Right ventricle myocardium superior (tissue), 1 donor: ENCODE measurements around the gene ESRRG. TPM values are rescaled to one million over a fixed set of nuclear protein-coding genes. Genes with fewer than 3 reads are reported as not detected.
A peak's percentile ranks its signal among the peaks of the same experiment; 100 is the strongest.

ENCODE experiments used
- ATAC-seq: fragments of 200-7000 bp; cut with Tn5 transposase; one replicate; pipeline ENCODE4 v1.9.1; 2020; ENCODE audit warnings: mild to moderate bottlenecking; ENCODE audit not compliant: poor library complexity
- DNase-seq: peaks from one replicate; pipeline ENCODE4 v3.0.0-alpha.2; 2020
- intact Hi-C: fragments of 100-400 bp; cut with DNase I; formaldehyde crosslinking; loops from one replicate; pipeline ENCODE4 v1.11.2; 2022
- total RNA-seq: library from RNA; stranded (reverse); fragmentation: NEBNext Ultra II Directional; extraction: Animal tissue kit (Norgen Biotek cat#: 25700); gene quantifications from one replicate; pipeline ENCODE4 v1.2.1, GENCODE V29; 2021
- donor health status: DM: no; HTN: yes; CAD: no; lungs with severe emphysema.

ESRRG gene
- total RNA-seq, 1 donor from 2014 or later, result 45.5 TPM

DNA sequence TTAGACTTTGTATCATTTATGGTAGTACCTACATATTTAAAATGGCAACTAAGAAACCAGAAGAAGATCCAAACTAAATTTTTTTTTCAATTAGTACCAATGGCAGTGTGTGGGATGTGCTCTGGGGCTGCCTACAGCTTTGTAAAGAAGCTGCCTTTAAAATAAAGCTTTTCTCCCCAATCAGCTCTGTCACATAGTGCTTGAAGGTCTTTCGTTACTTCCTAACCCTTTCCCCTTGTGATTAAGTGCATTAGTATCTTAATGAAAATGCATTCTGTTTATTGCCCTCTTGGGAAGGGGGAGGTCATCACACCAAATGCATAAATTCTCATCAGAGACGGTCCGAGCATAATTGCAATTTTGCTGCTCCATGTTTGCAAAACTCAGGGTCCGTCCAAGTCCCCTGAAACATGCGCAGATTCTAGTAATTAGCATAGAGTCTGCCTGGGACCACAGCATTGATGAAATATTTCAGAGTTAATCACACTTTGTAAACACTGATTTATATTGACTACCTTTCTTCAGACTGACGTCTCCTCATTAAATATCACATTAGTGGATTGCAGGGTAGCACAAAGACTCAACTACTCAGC lies 71.3 kb downstream of the ESRRG start:
- DNase-seq (no peak), ATAC-seq (no peak)
- intact Hi-C loops, result no loop called here

DNA sequence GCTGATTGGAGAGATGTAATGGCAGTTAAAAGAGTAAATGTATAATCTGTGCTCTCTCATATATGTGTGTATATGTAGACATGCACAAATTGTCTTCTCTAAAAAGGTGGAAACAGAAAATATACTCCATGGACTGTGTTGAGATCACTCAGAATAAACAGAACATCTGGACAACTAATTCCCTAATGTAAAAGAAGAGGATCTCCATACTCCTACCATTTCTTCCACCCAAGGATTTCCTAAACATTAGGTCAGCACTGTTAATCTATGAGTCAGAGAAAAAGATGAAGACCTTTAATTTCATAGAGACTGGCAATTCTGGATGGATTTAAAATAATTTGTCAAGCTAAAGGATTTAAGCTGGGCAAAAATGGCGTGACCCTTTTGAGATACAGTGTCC lies 80.1 kb downstream of the ESRRG start:
- DNase-seq (no peak), ATAC-seq (no peak)
- intact Hi-C loops, result no loop called here

DNA sequence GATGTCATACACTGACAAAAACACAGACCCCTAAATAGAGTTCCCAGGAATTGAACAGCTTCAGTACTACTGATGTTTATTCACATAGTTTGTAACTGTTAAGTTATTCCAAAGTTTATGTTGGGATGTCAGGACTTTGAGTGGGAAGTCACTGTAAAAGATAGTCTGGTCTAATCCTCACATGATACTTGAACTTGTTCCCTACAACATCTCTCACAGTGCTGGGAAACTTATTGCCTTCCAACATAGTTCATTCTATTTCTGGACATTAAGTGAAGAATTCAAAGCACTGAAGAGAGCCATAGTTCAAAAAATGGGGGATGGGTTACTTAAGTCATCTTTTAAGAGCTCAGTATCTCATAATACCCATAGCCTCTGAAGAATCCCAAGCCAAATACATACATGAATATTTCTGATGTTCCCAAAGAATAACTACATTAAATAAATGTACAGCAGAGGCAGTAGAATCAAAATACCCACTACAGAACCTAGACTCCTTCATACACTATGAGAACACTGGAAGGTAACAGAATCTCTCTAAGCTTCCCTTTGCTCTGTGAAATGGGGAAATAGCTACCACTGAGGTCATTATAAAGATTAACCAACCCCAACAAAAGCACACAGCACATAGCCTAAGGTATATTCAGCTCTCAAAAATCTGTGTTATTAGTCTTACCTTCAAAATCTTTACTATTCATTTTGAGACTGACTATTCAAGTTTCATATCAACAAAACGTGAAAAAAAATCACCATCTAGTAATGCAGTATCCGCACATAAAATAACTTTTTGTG lies 81.4 kb downstream of the ESRRG start:
- intact Hi-C loops, result no loop called here
- DNase-seq, result no peak
- peak; percentile 62 for ATAC-seq

DNA sequence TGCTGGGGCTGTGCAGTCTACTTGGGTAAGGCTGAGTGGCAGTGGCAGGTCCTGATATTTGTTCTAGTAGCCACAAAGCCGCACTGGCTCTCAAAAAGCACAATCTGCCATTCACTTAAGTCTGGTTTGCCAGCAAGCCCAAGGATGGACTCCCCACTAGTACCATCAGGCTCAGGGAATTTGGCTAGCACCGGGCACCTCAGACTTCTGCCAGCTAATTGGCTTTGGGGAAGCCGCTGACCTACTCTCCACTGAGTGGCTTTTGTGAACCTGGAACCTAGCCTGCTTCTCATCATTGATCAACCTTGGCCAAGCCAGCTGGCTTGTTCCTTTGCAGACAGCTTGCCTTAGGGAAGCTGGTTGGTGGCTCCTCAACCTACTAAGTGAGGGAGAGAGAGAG lies 83.1 kb downstream of the ESRRG start:
- peak; percentile 60 for ATAC-seq
- DNase-seq, result peak; percentile 38
- intact Hi-C loops, result no loop called here

DNA sequence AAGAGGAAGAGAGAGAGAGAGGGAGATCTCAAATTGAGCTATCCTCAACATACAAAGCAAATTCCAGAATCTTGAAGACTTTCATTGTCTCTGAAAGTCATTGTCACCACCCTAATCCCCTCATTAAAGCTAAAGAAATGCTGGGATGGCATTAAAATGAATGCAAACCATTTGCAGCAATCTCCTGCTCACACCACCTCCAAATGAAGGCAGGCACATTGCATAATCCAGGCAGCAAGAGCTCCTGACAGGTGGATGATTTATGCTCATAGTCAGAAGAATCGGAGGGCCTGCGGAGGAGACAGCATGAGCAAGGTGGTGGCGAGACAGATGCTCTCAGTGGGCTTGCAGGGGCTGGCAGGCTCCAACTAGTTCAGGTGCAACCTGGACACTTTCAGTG lies 90.2 kb downstream of the ESRRG start:
- ATAC-seq, result no peak
- no peak for DNase-seq
- intact Hi-C loops, result no loop called here

DNA sequence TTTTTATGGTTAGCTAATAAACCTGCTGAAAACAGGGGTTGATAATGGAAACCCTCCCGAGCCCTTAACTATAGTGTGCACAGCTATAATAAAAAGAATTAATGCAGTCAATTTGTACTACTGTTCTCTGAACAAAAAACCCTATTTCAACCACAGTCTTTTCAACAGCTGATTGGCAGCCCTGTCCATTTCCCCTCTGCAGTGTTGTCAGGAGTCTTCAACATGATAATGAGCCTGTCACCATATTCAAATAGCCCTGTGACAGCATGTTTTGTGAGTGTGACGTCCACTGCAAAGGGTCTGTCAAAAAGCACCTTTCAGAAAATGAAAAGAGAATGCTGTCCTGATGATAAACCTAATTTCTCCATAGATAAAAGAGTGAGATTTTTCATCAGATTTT lies 92.7 kb downstream of the ESRRG start:
- intact Hi-C loops, result no loop called here

DNA sequence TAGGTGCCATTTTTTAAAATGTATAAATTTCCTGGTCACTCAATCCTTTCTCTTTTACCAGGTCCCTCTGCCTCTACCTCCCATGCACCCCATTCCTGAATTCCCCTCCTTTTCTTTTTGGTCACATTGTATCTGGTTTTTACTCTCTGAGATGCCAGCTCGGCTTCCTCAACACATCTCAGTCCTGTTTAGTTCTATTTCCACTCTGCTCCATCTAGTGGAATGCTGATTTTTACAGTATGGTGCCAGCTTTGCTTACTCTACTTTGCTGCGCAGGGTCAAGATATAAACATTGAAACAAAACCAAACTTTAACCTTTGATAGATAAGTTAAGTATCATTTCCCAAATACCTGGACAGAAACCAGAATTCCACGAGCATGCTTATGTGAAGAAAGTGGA lies 96.0 kb downstream of the ESRRG start:
- intact Hi-C loops, result no loop called here
- ATAC-seq, result peak; percentile 78
- DNase-seq, result no peak

More for the DNA sequence above, 92.7 kb downstream of the ESRRG start:
- DNase-seq, result no peak
- ATAC-seq, result no peak

DNA sequence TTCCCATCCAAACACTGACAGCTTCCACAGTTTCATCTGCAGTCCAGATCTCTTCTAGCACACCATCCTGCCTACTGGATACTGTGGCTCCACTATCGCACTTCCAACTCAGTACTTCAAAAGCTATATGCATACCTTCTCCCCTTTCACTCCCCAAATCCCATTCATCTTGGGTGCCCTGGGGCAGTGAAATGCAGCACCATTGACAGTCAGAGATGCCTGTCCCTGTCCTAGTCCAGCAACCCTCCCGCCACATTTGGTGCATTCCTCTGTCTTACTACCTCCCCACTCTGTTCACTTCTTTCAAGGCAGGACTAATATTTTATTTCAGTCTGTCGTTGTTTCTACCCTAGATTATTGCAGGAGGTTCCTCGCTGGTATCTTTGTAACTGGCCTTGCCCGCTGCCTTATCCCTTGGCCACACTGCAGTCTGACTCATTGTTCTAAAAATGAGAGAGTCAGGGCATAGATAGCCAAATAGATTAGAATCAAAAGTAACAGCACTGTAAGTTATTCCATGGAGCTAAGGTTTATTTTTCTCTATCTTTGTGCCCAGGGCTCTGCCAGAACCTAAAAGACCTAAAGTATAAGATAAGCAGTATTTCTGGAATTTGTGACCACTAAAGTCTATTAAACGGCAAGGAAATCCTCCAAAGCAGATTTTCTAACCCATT lies 96.7 kb downstream of the ESRRG start:
- peak; percentile 68 for ATAC-seq

DNA sequence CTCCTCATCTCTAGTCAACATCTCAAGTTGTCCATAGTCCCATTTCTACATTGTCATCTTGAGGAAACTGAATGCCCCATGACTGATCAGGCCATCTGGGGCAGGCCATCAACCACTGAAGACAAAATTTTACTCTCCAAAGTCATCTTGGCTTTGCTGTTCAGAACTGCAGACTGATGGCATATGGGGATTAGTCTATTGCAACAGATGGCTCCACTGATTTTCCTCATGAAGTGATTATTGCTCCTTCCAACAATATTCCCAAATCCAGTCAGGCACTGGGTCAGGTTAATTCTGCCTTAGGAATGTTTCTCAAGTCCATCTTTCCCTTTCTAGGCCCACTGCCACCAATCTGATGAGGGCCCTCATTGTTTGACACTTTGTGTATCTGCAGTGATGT lies 101.7 kb downstream of the ESRRG start:
- ATAC-seq (no peak), DNase-seq (no peak)
- intact Hi-C loops, result no loop called here

More for the DNA sequence above, 96.7 kb downstream of the ESRRG start:
- intact Hi-C loops, result no loop called here
- DNase-seq, result no peak

DNA sequence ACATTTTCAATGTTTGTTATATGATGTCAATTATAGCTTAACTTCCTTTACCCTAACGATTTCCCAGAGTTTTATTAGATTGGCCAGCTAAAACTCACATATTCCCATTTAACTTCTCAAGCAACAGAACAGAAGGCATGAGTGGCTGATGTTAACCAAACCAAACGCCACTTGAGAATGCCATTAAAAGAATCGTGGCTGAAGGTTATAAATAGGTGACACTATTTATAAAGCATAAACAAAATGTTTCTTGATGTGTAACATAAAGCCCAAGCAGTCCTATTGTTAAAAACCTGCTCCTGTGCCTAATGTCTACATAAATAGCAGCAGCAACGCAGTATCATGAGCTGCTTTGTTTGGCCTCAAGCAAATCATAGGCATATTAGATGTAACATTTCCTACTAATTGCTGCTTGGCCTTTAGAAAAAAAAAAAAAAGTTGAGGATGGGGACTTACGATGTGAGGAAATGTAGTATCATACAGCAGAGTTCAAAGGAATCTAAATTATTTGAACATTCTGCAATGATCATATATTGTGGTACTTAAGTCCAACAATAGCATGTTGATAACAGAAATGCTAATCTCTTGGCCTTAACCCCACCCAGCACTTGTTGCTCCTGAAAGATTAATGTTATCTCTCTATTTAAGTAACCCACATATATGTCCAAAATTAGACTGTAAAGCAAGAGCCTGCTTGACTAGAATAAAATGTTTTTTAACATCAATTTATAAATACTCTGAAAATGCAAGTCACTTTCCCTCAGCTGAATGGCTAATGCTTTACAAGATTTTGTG lies 106.0 kb downstream of the ESRRG start:
- DNase-seq (no peak), ATAC-seq (peak; percentile 81)
- intact Hi-C loops, result no loop called here

DNA sequence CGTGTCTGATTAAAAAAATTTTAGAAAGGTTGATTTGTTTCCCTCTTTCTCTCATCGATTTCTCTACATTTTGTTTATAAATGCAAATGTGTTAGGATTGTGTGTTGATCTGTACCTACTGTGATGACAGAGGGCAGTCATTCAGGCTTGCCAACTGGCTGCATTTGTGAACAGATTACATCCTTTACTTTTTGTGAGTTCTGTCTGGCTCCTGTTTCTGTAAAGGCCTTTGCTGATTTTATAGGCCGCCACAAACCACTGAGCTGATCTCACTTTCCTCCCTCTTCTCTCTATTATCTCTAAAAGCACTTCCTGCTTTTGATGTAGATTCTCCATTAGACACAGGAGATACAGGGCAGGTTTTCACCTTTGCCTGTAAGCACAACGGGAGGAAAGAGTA lies 106.8 kb downstream of the ESRRG start:
- no peak for DNase-seq
- ATAC-seq, result peak; percentile 71
- intact Hi-C loops, result no loop called here

DNA sequence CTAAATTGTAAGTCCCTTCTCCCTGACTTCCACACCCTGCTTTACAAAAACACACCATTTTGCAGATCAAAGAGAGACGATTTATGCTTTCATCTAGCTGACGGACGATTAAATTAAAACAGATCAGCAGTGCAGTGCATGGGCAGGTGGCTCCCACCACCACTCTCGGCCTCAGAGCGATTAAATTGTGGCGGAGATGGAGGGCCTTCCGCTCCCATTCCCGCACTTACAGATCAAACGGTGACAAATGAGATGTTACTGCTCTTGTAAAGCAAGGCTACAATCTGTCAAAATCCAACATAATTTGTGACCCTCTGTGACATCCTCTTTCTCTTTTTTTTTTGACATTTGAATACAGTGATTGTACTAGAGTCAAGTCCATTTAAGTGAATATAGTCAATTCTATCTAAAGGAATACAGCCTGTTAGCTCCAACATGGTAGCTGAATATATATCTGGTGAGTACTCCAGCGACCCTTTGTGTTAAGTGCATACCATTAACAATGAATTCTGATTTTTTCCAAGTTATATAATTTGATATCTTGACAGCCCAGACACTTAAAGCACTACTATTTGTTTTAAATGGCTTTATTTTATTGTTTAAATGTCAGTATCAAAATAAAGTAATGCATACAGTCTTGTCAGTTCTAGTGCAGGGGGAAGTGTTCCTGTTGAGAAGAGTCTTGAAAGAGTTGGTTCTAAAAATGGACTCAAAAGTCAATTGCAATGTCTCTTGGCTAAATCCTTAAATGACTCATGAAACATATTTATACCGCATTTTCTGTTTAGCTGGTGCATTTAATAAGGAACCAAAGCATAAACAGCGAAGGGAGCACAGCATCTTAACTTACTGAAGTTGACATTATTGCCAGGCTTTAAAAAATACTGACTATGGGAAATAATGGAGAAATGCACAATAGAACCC lies 109.0 kb downstream of the ESRRG start:
- ATAC-seq (no peak), DNase-seq (no peak)
- intact Hi-C loops, result no loop called here

DNA sequence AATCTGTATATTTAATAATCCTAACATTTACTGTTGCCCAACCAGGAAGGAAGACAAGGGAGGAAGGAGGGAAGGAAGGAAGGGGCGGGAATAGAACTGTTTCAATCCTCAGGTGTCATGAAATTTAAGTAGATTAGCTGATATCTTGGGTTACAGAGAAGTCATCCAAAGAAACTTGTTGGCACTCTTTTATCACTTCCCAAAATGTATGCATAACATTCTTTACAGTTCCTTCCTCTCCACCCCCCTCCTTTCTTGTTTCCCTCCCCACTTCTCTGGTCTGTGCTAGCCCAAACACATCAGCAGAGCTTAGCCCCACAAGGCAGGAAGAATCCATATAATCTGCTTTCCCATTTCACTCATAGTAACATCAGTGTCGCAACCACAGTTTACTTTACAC lies 110.9 kb downstream of the ESRRG start:
- intact Hi-C loops, result no loop called here
- DNase-seq (no peak), ATAC-seq (no peak)

DNA sequence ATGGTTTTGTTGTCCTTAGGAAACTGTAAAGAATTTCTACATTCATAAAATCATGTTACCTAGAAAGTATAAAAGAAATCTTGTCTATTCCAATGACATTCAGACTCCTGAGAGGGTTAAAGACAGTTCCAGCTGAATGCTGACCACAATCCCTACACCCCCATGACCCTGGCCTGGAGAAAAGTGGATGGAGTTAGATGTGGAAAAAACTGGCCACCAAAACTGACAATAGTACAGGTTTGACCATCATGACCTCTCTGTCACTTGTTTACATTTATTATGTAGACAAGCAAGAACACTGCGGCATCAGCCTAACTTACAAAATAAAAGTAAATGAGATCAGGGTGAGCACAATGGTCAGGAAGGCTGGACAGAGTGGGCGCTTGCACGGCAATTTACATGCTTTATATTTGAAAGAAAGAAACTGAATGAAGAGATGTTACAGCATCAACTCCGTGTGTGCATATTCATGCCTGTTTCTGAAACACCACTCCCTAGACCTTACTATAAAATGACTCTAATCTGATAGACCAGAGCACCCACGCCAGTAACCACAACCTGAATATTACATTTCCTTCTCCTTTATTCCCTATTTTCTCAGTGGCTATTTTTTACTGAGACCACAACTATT lies 116.0 kb downstream of the ESRRG start:
- ATAC-seq, result no peak
- intact Hi-C loops, result no loop called here
- DNase-seq, result no peak

DNA sequence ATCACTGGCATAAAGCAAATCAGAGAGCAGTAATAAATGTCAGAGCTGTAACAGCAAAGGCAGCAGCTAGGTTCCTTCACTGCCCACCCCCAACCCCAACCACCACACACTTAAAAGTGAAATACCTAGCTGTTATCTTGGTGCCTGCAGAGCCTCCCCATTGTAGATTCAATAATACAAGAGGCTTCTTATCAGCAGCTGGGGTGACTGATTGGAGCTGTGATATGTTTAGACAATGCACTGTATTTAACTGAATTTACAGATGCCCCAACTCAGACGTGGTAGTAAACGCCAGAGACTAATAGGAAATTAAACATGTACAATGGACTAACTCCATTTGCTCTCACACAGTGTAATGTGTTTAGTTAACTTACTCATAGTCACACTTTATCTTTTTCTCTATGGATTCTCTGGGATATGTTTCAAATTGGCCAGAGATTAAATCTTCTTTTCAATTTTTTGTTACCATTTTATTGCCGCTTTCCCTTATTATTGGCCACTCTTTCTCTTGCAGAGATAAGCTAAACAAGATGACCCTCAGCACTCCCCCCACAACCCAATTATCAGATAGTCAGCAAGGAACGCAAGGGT lies 117.1 kb downstream of the ESRRG start:
- no peak for DNase-seq
- intact Hi-C loops, result no loop called here
- no peak for ATAC-seq

DNA sequence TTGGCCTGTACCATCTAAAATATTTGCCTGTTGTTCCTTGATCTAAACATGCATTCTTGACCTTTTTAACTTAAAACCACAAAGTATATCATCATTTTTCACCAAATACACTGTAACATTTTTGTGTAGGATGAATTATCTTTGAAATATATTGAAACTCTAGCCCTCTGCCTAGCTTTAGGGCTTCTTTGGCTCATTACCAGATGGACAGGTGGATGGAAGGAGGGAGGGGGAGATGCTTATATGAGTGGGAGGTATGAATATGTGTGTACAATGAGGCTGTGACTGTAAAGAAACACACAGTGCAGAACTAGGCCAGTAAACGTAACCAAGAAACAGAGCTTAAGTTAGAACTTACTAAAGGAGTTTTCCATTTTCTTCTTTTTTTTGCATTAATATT lies 118.5 kb downstream of the ESRRG start:
- intact Hi-C loops, result no loop called here
- DNase-seq (no peak), ATAC-seq (no peak)
